ENCODE measurements around the gene GARS1. TPM values are rescaled to one million over a fixed set of nuclear protein-coding genes. Genes with fewer than 3 reads are reported as not detected.

Gene GARS1, protein sequence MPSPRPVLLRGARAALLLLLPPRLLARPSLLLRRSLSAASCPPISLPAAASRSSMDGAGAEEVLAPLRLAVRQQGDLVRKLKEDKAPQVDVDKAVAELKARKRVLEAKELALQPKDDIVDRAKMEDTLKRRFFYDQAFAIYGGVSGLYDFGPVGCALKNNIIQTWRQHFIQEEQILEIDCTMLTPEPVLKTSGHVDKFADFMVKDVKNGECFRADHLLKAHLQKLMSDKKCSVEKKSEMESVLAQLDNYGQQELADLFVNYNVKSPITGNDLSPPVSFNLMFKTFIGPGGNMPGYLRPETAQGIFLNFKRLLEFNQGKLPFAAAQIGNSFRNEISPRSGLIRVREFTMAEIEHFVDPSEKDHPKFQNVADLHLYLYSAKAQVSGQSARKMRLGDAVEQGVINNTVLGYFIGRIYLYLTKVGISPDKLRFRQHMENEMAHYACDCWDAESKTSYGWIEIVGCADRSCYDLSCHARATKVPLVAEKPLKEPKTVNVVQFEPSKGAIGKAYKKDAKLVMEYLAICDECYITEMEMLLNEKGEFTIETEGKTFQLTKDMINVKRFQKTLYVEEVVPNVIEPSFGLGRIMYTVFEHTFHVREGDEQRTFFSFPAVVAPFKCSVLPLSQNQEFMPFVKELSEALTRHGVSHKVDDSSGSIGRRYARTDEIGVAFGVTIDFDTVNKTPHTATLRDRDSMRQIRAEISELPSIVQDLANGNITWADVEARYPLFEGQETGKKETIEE
- total RNA-seq = 276 and 306 TPM in 2 replicates

DNA sequence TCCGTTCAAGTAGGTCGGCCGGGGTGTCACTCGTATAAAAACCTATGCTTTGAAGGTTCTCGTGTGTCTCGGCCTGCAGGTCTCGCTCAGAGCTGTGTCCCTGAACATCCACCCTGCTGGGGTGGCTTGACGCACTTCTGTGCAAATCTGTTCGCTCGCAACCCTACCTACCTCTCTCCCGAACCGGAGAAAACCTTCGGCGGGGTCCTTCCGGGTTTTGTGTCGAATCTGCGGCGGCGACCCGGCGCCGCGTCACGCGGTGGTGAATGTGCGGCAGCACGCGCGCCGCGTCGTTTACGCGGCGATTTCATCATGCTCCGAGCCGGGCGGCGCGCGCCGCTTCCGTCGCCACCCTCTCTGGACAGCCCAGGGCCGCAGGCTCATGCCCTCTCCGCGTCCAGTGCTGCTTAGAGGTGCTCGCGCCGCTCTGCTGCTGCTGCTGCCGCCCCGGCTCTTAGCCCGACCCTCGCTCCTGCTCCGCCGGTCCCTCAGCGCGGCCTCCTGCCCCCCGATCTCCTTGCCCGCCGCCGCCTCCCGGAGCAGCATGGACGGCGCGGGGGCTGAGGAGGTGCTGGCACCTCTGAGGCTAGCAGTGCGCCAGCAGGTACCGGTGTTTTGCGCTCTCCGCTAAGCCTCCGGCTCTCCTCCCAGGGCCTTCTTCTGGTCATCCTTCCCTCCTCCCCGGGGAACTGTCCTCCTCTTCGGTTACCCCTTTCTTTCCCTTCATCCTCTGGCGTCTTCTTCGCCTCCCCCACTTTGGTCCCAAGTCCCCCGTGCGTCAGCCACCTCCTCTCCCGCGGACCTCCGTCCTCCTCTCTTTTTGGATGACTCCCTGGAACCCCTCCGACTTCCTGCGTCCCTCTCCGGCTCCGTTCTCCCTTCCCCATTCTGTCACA, at the start of gene GARS1:
Gene GARS1, plus strand, starts transcription at position 339 of the 896 bp plus-strand sequence. Its CDS starts 44 bp downstream, at position 383.

DNA sequence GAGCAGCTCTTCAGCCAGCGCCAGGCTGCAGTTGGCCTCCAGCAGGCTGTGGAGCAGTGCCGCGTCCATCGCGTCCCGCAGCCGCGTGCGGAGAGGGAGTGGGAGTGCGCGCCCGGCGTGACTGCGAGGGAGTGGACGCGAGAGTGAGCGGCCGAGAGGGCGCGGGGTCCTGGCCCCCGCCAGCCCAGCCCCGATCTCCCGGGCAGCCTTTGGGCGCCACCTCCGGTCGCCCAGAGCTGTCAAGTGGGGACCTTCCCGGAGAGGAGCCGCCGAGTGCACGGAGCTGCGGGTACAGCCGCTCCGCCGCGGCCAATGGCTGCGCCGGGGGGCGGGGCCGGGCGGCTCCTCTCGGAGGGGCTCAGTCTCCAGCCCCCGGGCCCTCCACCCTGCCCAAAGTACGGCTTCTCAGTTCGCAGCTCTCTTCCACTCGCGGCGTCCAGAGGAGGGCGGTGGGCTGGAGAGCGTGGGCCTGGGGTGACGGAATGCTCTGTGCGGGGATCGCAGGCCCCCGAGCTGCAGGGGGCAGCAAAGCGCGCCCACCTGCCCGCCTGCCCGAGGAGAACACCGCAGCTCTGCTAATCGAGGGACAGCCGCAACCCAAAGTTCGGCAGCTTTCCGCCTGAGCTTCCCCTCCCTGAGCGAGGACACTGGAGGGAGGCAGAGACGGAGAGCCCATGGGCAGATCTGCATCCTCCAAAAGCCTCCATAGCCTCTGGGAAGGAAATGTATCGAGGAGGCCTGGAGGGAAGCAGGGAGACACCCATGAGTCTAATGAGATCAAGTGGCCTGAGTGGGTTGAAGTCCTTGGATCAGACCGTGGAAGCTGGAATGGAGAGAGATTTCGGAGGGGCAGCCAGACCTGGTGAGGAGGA, 87.8 kb downstream of the GARS1 start, which contains the start of gene CRHR2:
Gene CRHR2, minus strand, starts transcription at position 245 of the 872 bp plus-strand sequence. Its CDS starts 176 bp downstream, at position 69.

Other genes starting within 250 kb of the GARS1 start
- 6.6 and 7.7 TPM in 2 replicates for gene NOD1, start 116.1 kb upstream of the GARS1 start, total RNA-seq
- 17.1 and 17.7 TPM in 2 replicates for gene GGCT, start 90.0 kb upstream of the GARS1 start, total RNA-seq
- gene CRHR2, start 87.6 kb downstream of the GARS1 start, total RNA-seq = not detected in 2 replicates
- 12.0 and 13.1 TPM in 2 replicates for gene INMT, start 157.3 kb downstream of the GARS1 start, total RNA-seq
- gene MINDY4, start 176.5 kb downstream of the GARS1 start, total RNA-seq = 5.7 and 7.9 TPM in 2 replicates

Measured in smooth muscle cell of the pulmonary artery (primary cell).